Transverse colon (tissue), 3 donors: ENCODE measurements around the gene CPA5.

Source experiments
- CTCF ChIP-seq, 5 experiments: fragments of 200-600 bp in 3 of 5; fragments of 450-650 bp in 2 of 5; sonication (generic) in 3 of 5; IDR thresholded peaks; 1 replicate in 2 of 5; 2 replicates in 3 of 5; pipeline ENCODE4 v1.5.1; 2016 to 2017; ENCODE audit warnings: antibody characterized with exemption in 5 of 5, inconsistent platforms in 3 of 5, mild to moderate bottlenecking in 2 of 5, moderate library complexity in 1 of 5
- EP300 ChIP-seq: sonication (generic); formaldehyde crosslinking; IDR thresholded peaks from one replicate; pipeline ENCODE4 v1.6.1; 2017; ENCODE audit warnings: antibody characterized with exemption, low read depth
- POLR2A ChIP-seq: fragments of 450-650 bp; IDR thresholded peaks from one replicate; pipeline ENCODE4 v1.6.1; 2016; ENCODE audit warnings: antibody characterized with exemption, mild to moderate bottlenecking, moderate library complexity

GRCh38 chr7:130394421-130395195 lies 50.0 kb downstream of the CPA5 start:
- TF ChIP-seq CTCF (IDR thresholded peaks at IDR 0.05) (no peak), POLR2A (no peak), EP300 (no peak)
